ENCODE data around the gene CHST9. TPM values are rescaled to one million over a fixed set of nuclear protein-coding genes. Genes with fewer than 3 reads are reported as not detected.
A peak's percentile ranks its signal among the peaks of the same experiment; 100 is the strongest.
"Not testable (repeated sequence)": the region's sequence is repeated elsewhere in the genome, so short reads cannot be mapped to it uniquely, and the experiment has no call there.

CHST9 gene
- polyA plus RNA-seq, 2 of the 4 experiments (the other 2 are of a cell fraction), result 0.06 TPM; not detected in 1

GRCh38 chr18:27165412-27165811 lies 19.7 kb downstream of the CHST9 start (continued):
- TF ChIP-seq BCL3 (IDR thresholded peaks at IDR 0.05) (no peak), E2F6 (IDR thresholded peaks at IDR 0.05; ENCODE audit: borderline replicate concordance, low read depth) (no peak), ZSCAN20 (CRISPR knock-in tag; IDR thresholded peaks at IDR 0.05) (no peak), EP300 (IDR thresholded peaks at IDR 0.05) (no peak), NFE2L2 (conservative IDR thresholded peaks at IDR 0.05; ENCODE audit: low read length) (no peak), RFX5 (IDR thresholded peaks at IDR 0.05) (no peak)

- Histone ChIP-seq H3K4me1 (no peaks in the 10 kb centered on the region), H3K4me2 (no peak overlapping the region), H3K9me3 (no peaks in the 10 kb centered on the region), H3K27ac (no peak overlapping the region), H3K4me3 (no peak overlapping the region)
- ChIA-PET CTCF (no interaction called here), POLR2A (no interaction called here)
- no peak for ATAC-seq
- FAIRE-seq, result no peak
- TF ChIP-seq BCL3 (IDR thresholded peaks at IDR 0.05), result no peak
- no peak for TF ChIP-seq BHLHE40 (IDR thresholded peaks at IDR 0.05; ENCODE audit: low read depth, low read length)
- TF ChIP-seq NR3C1 (IDR thresholded peaks at IDR 0.05), result no peak
- TF ChIP-seq KDM5A (IDR thresholded peaks at IDR 0.05), result no peak
- no peak for TF ChIP-seq ELK1 (IDR thresholded peaks at IDR 0.05; ENCODE audit: low read depth, low read length)
- WGBS (ENCODE audit: missing lambda C conversion rate), result 64% methylated on average over 3 of the region's 3 CpGs
- DNase-seq (ENCODE audit: low read depth in 1 of 2, low spot score in 1 of 2), result no peak
Observed at GRCh38 chr18:27164905-27165304, 20.2 kb downstream of the CHST9 start.

GRCh38 chr18:27163197-27163716 lies 21.9 kb downstream of the CHST9 start:
- H3K4me3 ChIP-seq, result peak overlapping the region; percentile 25; the same call in 1 of the 3 replicates
- TF ChIP-seq RAD21 (conservative IDR thresholded peaks at IDR 0.05 in 1 of 2, IDR thresholded peaks at IDR 0.05 in 1 of 2), result peak in 1 of 2 experiments; percentile 18; a peak in 1 of 5 replicates
- H3K4me1 ChIP-seq, ATAC-seq, POLR2A ChIA-PET, H3K9me3 ChIP-seq, H3K27ac ChIP-seq, FAIRE-seq: not testable (repeated sequence)
- peak overlapping the region; percentile 47; the same call in 2 of the 3 replicates for H3K4me2 ChIP-seq
- WGBS (ENCODE audit: missing lambda C conversion rate), result 39% methylated on average over 3 of the region's 12 CpGs
- peak in 1 of 2 experiments; percentile 33 for DNase-seq (ENCODE audit: low read depth in 1 of 2, low spot score in 1 of 2)
- CTCF ChIA-PET, result interaction anchor here (0.6 kb wide), 1 partner anchor 964 kb away, joined by 4 read pairs; no protein-coding TSS in a partner anchor

GRCh38 chr18:27149240-27149639 lies 35.9 kb downstream of the CHST9 start:
- H3K4me2 ChIP-seq; CTCF ChIA-PET; POLR2A ChIA-PET; H3K4me3 ChIP-seq; H3K27ac ChIP-seq; H3K9me3 ChIP-seq; H3K4me1 ChIP-seq; FAIRE-seq; DNase-seq (ENCODE audit: low read depth in 1 of 2, low spot score in 1 of 2); ATAC-seq: not testable (repeated sequence)
- WGBS (ENCODE audit: missing lambda C conversion rate), result 18% methylated on average over 5 of the region's 5 CpGs

- ChIA-PET POLR2A (no interaction called here), CTCF (interaction anchor here (0.7 kb wide), 1 partner anchor 296 kb away, joined by 3 read pairs; no protein-coding TSS in a partner anchor)
- ATAC-seq (no peak), DNase-seq (ENCODE audit: low read depth in 1 of 2, low spot score in 1 of 2) (no peak), FAIRE-seq (no peak)
- H3K9me3 ChIP-seq, result no peaks in the 10 kb centered on the region
- H3K4me1 ChIP-seq, result no peaks in the 10 kb centered on the region
- H3K4me3 ChIP-seq, result no peak overlapping the region
- H3K27ac ChIP-seq, result no peak overlapping the region
- 40% methylated on average over 3 of the region's 3 CpGs for WGBS (ENCODE audit: missing lambda C conversion rate)
- H3K4me2 ChIP-seq, result no peak overlapping the region
- TF ChIP-seq EHF (CRISPR knock-in tag; IDR thresholded peaks at IDR 0.05) (no peak), RCOR1 (IDR thresholded peaks at IDR 0.05; ENCODE audit: low read depth, low read length) (no peak), ZNF302 (CRISPR knock-in tag; IDR thresholded peaks at IDR 0.05) (no peak), ELK1 (IDR thresholded peaks at IDR 0.05; ENCODE audit: low read depth, low read length) (no peak), CBX8 (IDR thresholded peaks at IDR 0.05) (no peak), CHD2 (IDR thresholded peaks at IDR 0.05; ENCODE audit: low read length, partially characterized antibody) (no peak), NFE2L2 (conservative IDR thresholded peaks at IDR 0.05; ENCODE audit: low read length) (no peak), HMGXB4 (CRISPR knock-in tag; IDR thresholded peaks at IDR 0.05; ENCODE audit: borderline replicate concordance) (no peak), MYC (IDR thresholded peaks at IDR 0.05; ENCODE audit: borderline replicate concordance, low read length) (no peak), USF2 (IDR thresholded peaks at IDR 0.05) (no peak)
Observed at GRCh38 chr18:27144672-27145071, 40.4 kb downstream of the CHST9 start.

All from A549 (cell line).